GDM1 (cell line): ENCODE measurements around the gene GLRX.
A peak's percentile ranks its signal among the peaks of the same experiment; 100 is the strongest.

ENCODE experiments used
- DNase-seq: peaks from one replicate; lab custom pipeline; 2025; lab: John Stamatoyannopoulos, UW

The GLRX gene

GRCh38 chr5:95808686-95809413 is 13.7 kb downstream of the GLRX start:
- peak; percentile 76 for DNase-seq

DNA sequence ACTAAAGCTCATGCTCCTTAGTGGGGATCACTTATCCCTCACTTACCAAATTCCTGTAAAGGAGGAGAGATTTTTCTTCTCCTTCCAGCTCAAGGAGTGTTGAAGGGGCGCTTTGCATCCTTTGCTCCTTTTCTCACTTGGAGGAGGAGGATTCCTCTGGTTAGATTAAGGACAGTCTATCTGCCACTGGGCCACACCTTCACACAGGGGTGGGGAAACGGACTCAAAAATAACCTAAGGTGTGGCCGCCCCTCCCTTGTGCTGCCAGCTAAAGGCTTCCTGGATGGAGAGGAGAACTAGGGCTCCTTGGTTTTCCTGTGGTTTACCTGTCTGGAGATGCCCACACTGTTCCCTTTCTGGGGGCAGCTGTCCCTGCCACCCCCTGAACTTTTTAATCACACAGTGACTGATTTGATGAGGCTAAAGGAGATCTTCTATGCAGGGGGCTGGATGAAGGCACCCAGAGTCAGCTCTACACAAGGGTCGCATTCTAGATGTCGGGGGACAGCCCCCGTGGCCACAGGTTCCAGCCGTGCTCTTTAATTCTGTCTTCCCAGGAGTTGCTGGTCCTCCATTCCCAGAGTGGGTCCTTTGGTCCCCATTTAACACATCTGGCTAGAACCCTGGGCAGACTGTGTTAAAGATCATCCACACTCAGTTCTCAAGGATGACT is 14.4 kb downstream of the GLRX start:
- DNase-seq: no peak

GRCh38 chr5:95806687-95807086 is 15.8 kb downstream of the GLRX start:
- no peak for DNase-seq

- DNase-seq: no peak
Measured at GRCh38 chr5:95804736-95805539, 17.6 kb downstream of the GLRX start.

GRCh38 chr5:95803271-95804148 is 19.0 kb downstream of the GLRX start:
- no peak for DNase-seq

DNA sequence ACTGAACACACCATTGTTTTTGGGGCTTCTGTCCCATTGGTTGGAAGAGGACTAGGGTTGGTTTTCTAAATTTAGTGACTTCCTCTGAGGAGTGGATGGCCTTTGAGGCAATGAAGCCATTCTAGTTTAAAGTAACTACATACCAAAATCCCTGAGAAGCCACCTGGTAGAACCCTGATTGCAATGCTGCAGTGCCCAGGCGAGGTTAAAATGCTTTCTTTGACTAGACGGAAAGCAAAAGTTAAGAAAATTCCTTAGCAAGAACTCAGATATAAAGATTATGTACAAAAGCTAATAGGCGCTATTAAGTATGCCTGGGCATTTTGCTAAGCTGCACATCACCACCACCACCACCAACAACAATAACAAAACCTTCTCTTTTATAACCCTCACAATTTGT is 20.6 kb downstream of the GLRX start:
- no peak for DNase-seq

GRCh38 chr5:95801532-95801931 is 21.0 kb downstream of the GLRX start:
- no peak for DNase-seq

DNA sequence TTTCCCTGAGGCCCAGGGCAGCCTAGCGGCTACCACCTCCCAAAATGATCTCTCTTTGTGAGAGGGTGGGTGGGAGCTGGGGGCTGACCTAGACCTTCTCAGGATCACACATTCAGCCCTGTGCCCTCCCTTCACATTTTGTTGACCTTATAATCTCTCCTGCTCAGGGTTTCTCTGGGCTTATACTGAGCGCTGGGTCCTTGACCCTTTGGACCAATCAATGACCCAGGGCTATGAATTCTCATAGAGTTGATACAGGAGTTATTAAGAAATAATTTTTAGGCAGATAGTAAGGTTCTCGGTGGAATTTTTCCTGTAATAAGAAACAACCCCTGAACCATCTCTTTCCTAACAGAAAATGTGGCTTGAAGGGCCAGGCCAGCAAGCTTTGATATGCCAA is 22.0 kb downstream of the GLRX start:
- DNase-seq: no peak

DNA sequence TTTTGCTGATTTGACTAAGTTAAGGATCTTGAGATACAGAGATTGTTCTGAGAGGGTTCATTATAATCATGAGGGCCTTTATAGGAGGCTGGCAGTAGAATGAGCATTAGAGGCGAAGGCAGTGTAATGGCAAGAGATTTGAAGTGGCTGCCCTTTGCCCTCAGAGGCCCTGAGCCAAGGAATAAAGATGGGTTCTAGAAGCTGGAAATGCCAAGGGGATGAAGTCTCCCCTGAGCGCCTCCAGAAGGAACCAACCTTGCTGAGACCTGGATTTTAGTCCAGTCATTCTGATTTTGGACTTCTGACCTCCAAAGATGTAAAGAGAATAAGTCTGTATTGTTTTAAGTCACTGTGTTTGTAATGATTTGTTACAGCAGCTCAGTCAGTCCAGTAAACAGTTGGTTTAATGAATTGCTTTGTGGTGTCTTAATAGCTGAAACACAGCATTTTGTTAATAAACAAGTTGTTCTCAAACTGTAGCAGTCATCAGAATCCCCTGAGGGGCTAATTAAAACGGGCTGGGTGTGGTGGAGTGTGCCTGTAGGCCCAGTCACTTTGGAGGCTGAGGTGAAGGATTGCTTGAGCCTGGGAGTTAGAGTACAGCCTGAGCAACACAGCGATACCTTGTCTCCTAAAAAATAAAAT is 23.2 kb downstream of the GLRX start:
- DNase-seq: no peak

DNA sequence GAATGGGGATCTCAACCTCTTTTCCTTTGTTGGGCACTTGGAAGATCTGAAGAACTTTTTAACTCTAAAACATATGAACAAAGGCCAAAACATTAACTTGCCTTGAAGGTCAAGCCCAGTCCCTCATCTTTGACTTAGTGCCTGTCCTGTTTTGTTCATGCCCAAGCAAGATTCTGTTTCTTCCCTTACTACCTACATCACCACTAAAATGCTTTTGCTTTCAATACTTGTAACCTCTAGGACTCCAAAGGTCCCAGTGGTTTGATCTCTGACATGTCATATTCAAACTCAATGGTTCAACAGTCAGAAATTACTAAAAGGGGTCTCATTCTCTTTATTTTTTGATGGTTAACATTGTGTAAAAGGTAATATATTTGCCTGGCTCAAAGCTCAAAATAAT is 24.0 kb downstream of the GLRX start:
- DNase-seq: no peak

DNA sequence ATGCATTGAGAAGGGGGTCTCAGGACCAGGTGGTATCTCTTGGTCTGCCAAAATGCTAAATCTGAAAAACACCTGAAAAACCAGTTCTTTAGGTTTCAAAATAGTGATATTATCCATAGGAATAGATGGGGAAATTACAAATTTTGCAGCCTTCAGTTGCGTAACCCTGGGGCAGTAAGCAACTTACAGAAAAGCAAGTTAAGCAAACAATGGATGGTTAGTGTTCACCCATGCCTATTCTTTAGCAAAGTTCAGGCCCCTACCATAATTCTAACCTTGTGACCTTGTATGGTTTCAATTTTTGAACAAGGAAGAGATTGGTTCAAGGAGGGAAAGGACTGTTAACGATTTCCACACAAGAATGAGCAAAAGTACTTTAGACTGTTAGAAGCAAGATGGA is 24.5 kb downstream of the GLRX start:
- no peak for DNase-seq

GRCh38 chr5:95797301-95797700 is 25.2 kb downstream of the GLRX start:
- DNase-seq: no peak

DNA sequence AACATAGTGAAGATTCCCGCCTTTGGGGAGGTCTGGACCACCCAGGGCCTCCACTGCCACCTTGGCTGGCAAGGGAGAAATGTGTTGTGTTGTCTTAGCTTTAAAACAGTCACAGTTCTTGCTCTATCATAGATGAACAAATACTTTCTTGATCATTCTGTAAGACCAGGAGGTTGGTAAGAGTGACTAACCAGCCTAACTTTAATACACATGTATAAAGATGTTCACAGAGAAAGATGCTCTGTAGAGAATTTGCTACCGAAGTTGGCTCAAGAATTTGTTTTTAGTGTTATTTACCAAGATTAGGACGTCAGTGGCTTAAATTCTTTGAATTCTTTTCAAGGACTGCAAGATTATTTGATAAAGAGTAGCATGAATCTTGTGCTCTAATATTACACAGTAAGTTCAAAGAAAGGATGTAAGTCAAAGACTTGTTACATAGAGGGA is 28.4 kb downstream of the GLRX start:
- no peak for DNase-seq

DNA sequence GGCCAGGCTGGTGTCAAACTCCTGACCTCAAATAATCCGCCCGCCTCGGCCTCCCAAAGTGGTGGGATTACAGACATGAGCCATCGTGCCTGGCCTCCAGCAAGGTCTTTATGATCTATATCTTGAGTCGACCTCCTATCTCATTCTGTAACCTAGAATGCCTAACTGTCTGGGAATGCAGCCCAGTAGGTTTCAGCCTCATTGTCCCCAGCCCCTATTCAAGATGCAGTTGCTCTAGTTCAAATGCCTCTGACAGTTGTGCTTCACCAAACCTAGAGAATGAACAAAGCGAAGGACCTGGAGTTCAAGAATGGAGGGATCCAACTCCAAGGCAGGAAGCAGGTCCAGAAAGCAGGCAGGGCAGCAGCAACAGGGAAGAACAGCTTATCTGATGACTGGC is 30.8 kb downstream of the GLRX start:
- DNase-seq: no peak

GRCh38 chr5:95788493-95788892 is 34.0 kb downstream of the GLRX start:
- DNase-seq: no peak

GRCh38 chr5:95786821-95787418 is 35.6 kb downstream of the GLRX start:
- DNase-seq: no peak

DNA sequence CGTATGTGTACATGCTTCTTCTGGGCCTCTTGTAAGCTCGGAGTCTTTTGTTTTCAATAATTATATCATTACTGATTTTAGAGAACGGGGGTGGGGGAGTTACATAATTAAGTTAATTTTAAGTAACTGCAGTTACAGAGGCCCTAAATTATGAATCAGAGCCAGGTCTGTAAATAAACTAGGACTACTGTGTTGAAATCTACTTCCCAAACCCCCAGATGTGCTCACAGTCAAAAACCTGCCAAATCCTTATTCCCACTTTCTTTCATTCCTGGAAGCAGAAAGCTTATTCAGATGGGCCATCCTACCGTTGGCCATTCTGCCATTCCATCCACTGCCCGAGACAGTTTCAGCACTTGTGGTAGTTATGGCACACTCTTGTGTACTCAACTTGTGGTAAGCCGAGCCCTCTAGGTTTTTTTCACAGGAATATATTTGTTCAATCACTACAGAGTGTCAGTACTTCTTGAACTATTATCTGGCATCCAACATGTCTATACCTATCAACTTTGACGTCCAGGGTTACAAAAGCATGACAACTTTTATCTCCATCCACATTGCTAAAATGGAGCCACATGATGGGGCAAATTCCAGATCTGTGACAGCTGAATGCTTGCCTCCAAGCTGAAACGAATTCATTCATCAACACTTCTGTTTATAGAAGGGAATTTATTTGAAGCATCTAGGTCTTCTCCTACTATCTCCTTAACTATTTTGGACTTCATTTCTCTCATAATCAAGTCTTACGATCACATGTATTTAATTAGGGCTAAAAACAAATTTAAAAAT is 37.8 kb downstream of the GLRX start:
- DNase-seq: no peak

DNA sequence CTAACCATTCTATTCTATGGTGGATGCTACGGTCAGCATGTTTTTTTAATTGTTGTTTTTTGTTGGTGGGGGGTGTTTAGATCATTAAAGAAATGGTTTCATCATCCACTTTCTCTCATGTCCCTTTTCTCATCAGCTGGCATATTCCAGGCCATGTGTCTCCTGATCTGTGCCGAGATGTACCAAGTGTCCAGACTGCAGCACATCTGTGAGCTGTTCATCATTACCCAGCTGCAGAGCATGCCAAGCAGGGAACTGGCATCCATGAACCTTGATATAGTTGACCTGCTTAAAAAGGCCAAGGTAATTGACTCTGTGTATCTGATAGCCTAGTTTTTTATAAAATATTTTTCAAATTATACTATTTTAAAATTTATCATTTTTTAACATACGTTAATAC is 38.9 kb downstream of the GLRX start:
- DNase-seq: no peak

DNA sequence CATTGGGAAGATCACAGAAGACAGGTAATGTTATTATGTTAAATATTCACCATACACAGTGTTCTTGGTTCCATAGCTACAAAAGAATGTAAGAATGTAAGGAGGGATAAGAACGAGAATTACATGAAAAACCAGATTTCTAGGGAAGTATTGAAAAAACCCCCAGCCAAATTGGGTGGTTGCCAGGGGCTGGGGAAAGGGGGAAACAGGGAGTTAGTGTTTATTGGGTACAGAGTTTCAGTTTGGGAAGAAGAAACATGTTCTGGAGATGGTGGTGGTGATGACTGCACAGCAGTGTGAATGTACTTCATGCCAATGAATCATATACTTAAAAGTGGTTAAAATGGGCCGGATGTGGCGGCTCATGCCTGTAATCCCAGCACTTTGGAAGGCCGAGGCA is 40.3 kb downstream of the GLRX start:
- DNase-seq: no peak

DNA sequence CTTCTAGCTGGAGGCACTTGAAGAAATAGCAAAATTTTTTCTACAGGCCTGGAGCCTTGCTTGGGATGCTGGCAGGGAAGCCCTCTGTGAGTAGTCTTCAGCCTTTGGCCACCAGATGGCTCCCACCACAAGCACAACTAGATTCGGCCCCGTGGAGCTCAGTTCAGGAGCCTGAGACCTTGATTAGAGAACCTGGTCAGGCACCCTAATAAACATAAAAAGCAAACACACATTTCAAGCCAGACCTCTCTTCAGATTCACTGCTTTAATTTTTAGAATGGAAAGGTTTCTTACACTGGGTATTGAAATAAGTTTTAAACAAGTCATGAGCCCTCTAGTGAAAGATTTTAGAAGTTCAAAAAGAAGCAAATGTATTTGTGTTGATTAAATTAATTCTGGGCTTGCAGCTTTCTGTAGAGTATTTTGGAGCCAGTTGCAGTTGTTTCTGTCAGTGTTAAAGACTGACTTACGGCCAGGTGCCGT is 41.4 kb downstream of the GLRX start:
- DNase-seq: peak; percentile 56
